ENCODE data around the gene ATF6B. TPM values are rescaled to one million over a fixed set of nuclear protein-coding genes. Genes with fewer than 3 reads are reported as not detected.

ATF6B gene
- total RNA-seq (2014; rRNA removed; shearing (Covaris generic)) (33.3 and 37.3 TPM in 2 replicates), polyA plus RNA-seq (2016; fragmentation: Nextera tagmentation; extraction: Ambion mirVana) (51.7 and 54.1 TPM in 2 replicates)

DNA sequence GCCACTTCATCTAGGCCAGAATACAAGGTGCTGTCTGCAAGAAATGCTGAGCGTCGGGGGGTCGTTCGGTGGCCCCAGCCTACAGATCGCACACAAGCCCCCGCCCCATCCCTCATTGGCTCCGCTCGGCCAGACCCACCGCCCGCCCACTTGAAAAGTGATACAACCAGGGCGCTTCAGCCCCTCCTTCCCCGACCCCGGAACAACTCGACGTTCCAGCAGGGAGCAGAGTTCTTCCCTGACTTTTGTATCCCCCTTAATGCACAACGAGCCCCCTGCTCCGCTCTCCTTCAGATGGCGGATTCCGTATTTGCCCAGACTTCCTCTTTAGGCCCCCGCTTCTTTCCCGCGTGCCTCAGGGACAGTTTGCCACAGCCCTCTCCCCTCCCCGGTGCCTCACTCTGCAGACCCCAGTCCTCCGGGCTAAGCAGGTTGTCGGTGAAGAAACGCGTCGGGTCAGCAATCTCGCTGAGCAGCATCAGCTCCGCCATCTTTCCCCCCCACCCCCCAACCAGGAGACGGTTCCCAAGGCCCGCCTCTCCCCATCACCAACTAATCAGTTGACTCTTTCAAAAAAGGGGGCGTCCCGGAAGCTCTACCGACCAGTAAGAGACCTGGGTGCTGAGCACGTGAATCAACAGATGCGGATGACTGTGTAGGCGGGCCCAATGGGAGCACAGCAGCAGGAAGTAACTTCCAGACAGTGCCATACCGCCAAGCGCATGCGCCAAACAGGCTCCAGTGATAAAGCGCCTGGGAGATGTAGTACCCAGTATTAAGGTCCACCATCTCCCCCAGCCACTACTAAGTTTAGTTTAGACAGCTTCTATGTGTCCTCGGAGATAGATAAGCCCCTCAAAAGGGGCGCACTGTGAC, at the start of gene ATF6B:
TSS of gene ATF6B (minus strand) at position 530 of the 876 bp plus-strand sequence. CDS start at position 491, 39 bp downstream.
- peaks cover 51% of the 10 kb centered on the region for H3K79me2 ChIP-seq (ENCODE audit: insufficient read depth)
- H3K36me3 ChIP-seq (ENCODE audit: low read depth): peaks cover 11% of the 10 kb centered on the region; the same call in 1 of the 2 replicates
- no peaks in the 10 kb centered on the region for H3K9me2 ChIP-seq (ENCODE audit: insufficient read depth)
- H3F3A ChIP-seq (ENCODE audit: insufficient read depth): no peaks in the 10 kb centered on the region
- no peaks in the 10 kb centered on the region for H3K9me3 ChIP-seq (ENCODE audit: low read depth)
- H3K4me2 ChIP-seq (ENCODE audit: unreplicated experiment): peak within 1 kb of the TSS; percentile 90
- DNase-seq: peak; percentile 100
- no peaks in the 10 kb centered on the region for H4K20me1 ChIP-seq (ENCODE audit: insufficient read depth)
- H3K27me3 ChIP-seq (replicated peaks; ENCODE audit: insufficient read depth): no peaks in the 10 kb centered on the region
- 1% methylated on average over 33 to 44 of the region's 44 CpGs for WGBS, 2 experiments (ENCODE audit: low coverage in 1 of 2, low lambda C conversion rate in 2 of 2, missing lambda C conversion rate in 2 of 2)
- H2AFZ ChIP-seq: peak within 1 kb of the TSS; percentile 82
- H3K4me1 ChIP-seq (ENCODE audit: insufficient read depth): peaks cover 23% of the 10 kb centered on the region
- in situ Hi-C loops (cut with MboI): no loop called here
- H3K9ac ChIP-seq: peak within 1 kb of the TSS; percentile 97
- peak within 1 kb of the TSS; percentile 98 for H3K4me3 ChIP-seq
- H3K27ac ChIP-seq: peak within 1 kb of the TSS; percentile 91
- no peak for TF ChIP-seq EZH2phosphoT487 (IDR thresholded peaks at IDR 0.05; ENCODE audit: insufficient read depth, low read depth)
- TF ChIP-seq EZH2 (IDR thresholded peaks at IDR 0.05; ENCODE audit: insufficient read depth, poor library complexity, severe bottlenecking): no peak

- Histone ChIP-seq H3K27ac (peak overlapping the region; percentile 92), H3K36me3 (ENCODE audit: low read depth) (no peaks in the 10 kb centered on the region), H3K4me1 (ENCODE audit: insufficient read depth) (peaks cover 18% of the 10 kb centered on the region), H2AFZ (peak overlapping the region; percentile 83), H3K79me2 (ENCODE audit: insufficient read depth) (peaks cover 50% of the 10 kb centered on the region), H3F3A (ENCODE audit: insufficient read depth) (peaks cover 13% of the 10 kb centered on the region), H4K20me1 (ENCODE audit: insufficient read depth) (no peaks in the 10 kb centered on the region), H3K27me3 (replicated peaks; ENCODE audit: insufficient read depth) (no peaks in the 10 kb centered on the region), H3K9me2 (ENCODE audit: insufficient read depth) (no peaks in the 10 kb centered on the region), H3K9me3 (ENCODE audit: low read depth) (no peaks in the 10 kb centered on the region), H3K4me2 (ENCODE audit: unreplicated experiment) (peak overlapping the region; percentile 73), H3K4me3 (peak overlapping the region; percentile 92), H3K9ac (peak overlapping the region; percentile 96)
- no peak for TF ChIP-seq EZH2phosphoT487 (IDR thresholded peaks at IDR 0.05; ENCODE audit: insufficient read depth, low read depth)
- TF ChIP-seq EZH2 (IDR thresholded peaks at IDR 0.05; ENCODE audit: insufficient read depth, poor library complexity, severe bottlenecking): no peak
- no peak for DNase-seq
- in situ Hi-C loops (cut with MboI): no loop called here
- WGBS, 2 experiments (ENCODE audit: low coverage in 1 of 2, low lambda C conversion rate in 2 of 2, missing lambda C conversion rate in 2 of 2): 3% methylated on average over 20 of the region's 20 CpGs
Measured at GRCh38 chr6:32177183-32177787, 49.2 kb upstream of the ATF6B start.

GRCh38 chr6:32176476-32177182, 48.6 kb upstream of the ATF6B start:
- Histone ChIP-seq H3K36me3 (ENCODE audit: low read depth) (no peaks in the 10 kb centered on the region), H3K9me2 (ENCODE audit: insufficient read depth) (no peaks in the 10 kb centered on the region), H2AFZ (peak overlapping the region; percentile 83), H3K9ac (peak overlapping the region; percentile 96), H3K9me3 (ENCODE audit: low read depth) (no peaks in the 10 kb centered on the region), H3K4me2 (ENCODE audit: unreplicated experiment) (peak overlapping the region; percentile 73), H3K4me1 (ENCODE audit: insufficient read depth) (peaks cover 18% of the 10 kb centered on the region), H4K20me1 (ENCODE audit: insufficient read depth) (no peaks in the 10 kb centered on the region), H3F3A (ENCODE audit: insufficient read depth) (peaks cover 13% of the 10 kb centered on the region), H3K27me3 (replicated peaks; ENCODE audit: insufficient read depth) (no peaks in the 10 kb centered on the region), H3K79me2 (ENCODE audit: insufficient read depth) (peaks cover 56% of the 10 kb centered on the region), H3K4me3 (peak overlapping the region; percentile 92), H3K27ac (peak overlapping the region; percentile 92)
- in situ Hi-C loops (cut with MboI): no loop called here
- DNase-seq: peak; percentile 66
- TF ChIP-seq EZH2phosphoT487 (IDR thresholded peaks at IDR 0.05; ENCODE audit: insufficient read depth, low read depth) (no peak), EZH2 (IDR thresholded peaks at IDR 0.05; ENCODE audit: insufficient read depth, poor library complexity, severe bottlenecking) (no peak)
- WGBS, 2 experiments (ENCODE audit: low coverage in 1 of 2, low lambda C conversion rate in 2 of 2, missing lambda C conversion rate in 2 of 2): 12 to 25% methylated on average over 5 of the region's 5 CpGs

All from GM23248 (cell line).